ENCODE results near the gene ATP8A2. TPM values are rescaled to one million over a fixed set of nuclear protein-coding genes. Genes with fewer than 3 reads are reported as not detected.

ATP8A2 gene
- total and polyA plus RNA-seq, 2 of the 4 experiments (the other 2 are of a cell fraction) = 0.02 to 0.18 TPM

DNA sequence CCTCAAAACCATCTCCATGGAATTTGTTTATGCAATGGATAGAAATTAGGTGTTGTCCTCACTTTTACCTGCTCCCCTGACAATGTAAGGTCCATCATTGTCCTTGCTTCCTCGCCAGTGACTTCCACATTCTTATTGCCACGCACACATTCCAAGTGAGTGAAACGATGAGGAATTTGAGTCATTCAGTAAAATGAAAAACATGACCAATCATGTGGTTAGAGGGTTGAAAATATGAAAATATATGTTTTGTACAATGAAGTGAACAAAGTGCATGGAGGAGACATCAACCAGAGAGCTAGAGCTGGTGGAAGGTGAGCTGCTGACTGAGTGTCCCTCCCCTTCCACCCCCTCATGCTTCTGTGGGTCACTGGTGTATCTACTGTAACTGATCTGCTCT is 91.7 kb downstream of the ATP8A2 start:
- no peak overlapping the region for H3K9ac ChIP-seq (ENCODE audit: low read depth, low read length)
- intact Hi-C loops (cut with micrococcal nuclease) (no loop called here), in situ Hi-C loops (cut with MboI; ENCODE audit: low sequenced_read_pairs) (no loop called here), dilution Hi-C loops (cut with HindIII; ENCODE audit: low sequenced_read_pairs, unreplicated experiment) (no loop called here)
- H2AK5ac ChIP-seq (ENCODE audit: low read depth, low read length) = no peak overlapping the region
- no peak overlapping the region for H2BK5ac ChIP-seq (ENCODE audit: low read depth, low read length, poor library complexity, severe bottlenecking)
- WGBS, 2 experiments (ENCODE audit: extremely low coverage in 2 of 2, insufficient read length in 1 of 2) = no CpG with 5 or more reads among the region's 3 CpGs
- H4K5ac ChIP-seq (ENCODE audit: low read depth, low read length) = no peak overlapping the region
- POLR2A ChIA-PET (ENCODE audit: unreplicated experiment) = no interaction called here
- H2BK15ac ChIP-seq (ENCODE audit: low read depth, low read length) = no peak overlapping the region
- H3K14ac ChIP-seq (replicated peaks; ENCODE audit: low read depth, low read length) = no peak overlapping the region
- DNase-seq = peak; percentile 22
- no peak overlapping the region for H2AFZ ChIP-seq (replicated peaks; ENCODE audit: low read length, poor library complexity)
- H4K8ac ChIP-seq (ENCODE audit: low read depth in 2 of 2, low read length in 2 of 2) = no peak overlapping the region
- TF ChIP-seq POLR2A (IDR thresholded peaks at IDR 0.05; ENCODE audit: low read depth, low read length) = no peak
- TF ChIP-seq CHD1 (IDR thresholded peaks at IDR 0.05; ENCODE audit: low read depth, low read length) = no peak
- TF ChIP-seq MXI1 (IDR thresholded peaks at IDR 0.05; ENCODE audit: borderline replicate concordance, low read depth, low read length) = no peak
- TF ChIP-seq MAZ (IDR thresholded peaks at IDR 0.05; ENCODE audit: borderline replicate concordance, low read depth, low read length) = no peak
- TF ChIP-seq, protein P1, sequence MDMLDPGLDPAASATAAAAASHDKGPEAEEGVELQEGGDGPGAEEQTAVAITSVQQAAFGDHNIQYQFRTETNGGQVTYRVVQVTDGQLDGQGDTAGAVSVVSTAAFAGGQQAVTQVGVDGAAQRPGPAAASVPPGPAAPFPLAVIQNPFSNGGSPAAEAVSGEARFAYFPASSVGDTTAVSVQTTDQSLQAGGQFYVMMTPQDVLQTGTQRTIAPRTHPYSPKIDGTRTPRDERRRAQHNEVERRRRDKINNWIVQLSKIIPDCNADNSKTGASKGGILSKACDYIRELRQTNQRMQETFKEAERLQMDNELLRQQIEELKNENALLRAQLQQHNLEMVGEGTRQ (IDR thresholded peaks at IDR 0.05; ENCODE audit: low read depth, low read length) = no peak
- TF ChIP-seq RFX5 (IDR thresholded peaks at IDR 0.05; ENCODE audit: low read depth, low read length) = no peak
- no peak for TF ChIP-seq RAD21 (IDR thresholded peaks at IDR 0.05; ENCODE audit: low read length)
- no peak for TF ChIP-seq FOS (IDR thresholded peaks at IDR 0.05; ENCODE audit: low read depth, low read length)
- TF ChIP-seq, protein P2, sequence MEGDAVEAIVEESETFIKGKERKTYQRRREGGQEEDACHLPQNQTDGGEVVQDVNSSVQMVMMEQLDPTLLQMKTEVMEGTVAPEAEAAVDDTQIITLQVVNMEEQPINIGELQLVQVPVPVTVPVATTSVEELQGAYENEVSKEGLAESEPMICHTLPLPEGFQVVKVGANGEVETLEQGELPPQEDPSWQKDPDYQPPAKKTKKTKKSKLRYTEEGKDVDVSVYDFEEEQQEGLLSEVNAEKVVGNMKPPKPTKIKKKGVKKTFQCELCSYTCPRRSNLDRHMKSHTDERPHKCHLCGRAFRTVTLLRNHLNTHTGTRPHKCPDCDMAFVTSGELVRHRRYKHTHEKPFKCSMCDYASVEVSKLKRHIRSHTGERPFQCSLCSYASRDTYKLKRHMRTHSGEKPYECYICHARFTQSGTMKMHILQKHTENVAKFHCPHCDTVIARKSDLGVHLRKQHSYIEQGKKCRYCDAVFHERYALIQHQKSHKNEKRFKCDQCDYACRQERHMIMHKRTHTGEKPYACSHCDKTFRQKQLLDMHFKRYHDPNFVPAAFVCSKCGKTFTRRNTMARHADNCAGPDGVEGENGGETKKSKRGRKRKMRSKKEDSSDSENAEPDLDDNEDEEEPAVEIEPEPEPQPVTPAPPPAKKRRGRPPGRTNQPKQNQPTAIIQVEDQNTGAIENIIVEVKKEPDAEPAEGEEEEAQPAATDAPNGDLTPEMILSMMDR (conservative IDR thresholded peaks at IDR 0.05; ENCODE audit: low read depth, low read length) = no peak
- no peak overlapping the region for H3K18ac ChIP-seq (ENCODE audit: low read depth, low read length)
- H4K20me1 ChIP-seq (ENCODE audit: insufficient read depth, low read length) = no peaks in the 10 kb centered on the region
- no peak overlapping the region for H3K4me3 ChIP-seq (ENCODE audit: insufficient read depth, low read depth, low read length)
- CTCF ChIA-PET = interaction anchor here (0.6 kb wide), 1 partner anchor 85 kb away, joined by 3 read pairs; no protein-coding TSS in a partner anchor
- H3K56ac ChIP-seq (ENCODE audit: extremely low read depth, insufficient read depth, low read length) = no peak overlapping the region
- H3K36me3 ChIP-seq (ENCODE audit: control insufficient read depth, insufficient read depth, low read length) = no peaks in the 10 kb centered on the region
- H3K9me3 ChIP-seq (ENCODE audit: control insufficient read depth, insufficient read depth, low read length) = no peaks in the 10 kb centered on the region
- H4K91ac ChIP-seq (ENCODE audit: insufficient read depth, low read depth, low read length) = no peak overlapping the region
- H3K27me3 ChIP-seq (ENCODE audit: control insufficient read depth, insufficient read depth, low read length) = peaks cover 4% of the 10 kb centered on the region
- no peak overlapping the region for H3K4ac ChIP-seq (ENCODE audit: low read depth, low read length)
- H2BK120ac ChIP-seq (ENCODE audit: low read depth, low read length) = no peak overlapping the region
- no peak for ATAC-seq (ENCODE audit: low read depth)
- no TSS peak for BruUV-seq (replicated peaks)
- no peaks in the 10 kb centered on the region for H3K9me1 ChIP-seq (ENCODE audit: insufficient read depth, low read length)
- H3K79me1 ChIP-seq (ENCODE audit: low read depth in 1 of 2, low read length in 2 of 2) = no peaks in the 10 kb centered on the region
- no peaks in the 10 kb centered on the region for H3K4me1 ChIP-seq (ENCODE audit: control insufficient read depth, insufficient read depth, low read length)
- no peak overlapping the region for H3K23ac ChIP-seq (ENCODE audit: low read depth, low read length)
- H3K4me2 ChIP-seq (ENCODE audit: low read depth, low read length) = no peak overlapping the region
- no peak overlapping the region for H3K27ac ChIP-seq (ENCODE audit: insufficient read depth, low read length)
- no peak overlapping the region for H2BK20ac ChIP-seq (ENCODE audit: low read depth, low read length)
- no peak overlapping the region for H2AK9ac ChIP-seq (replicated peaks; ENCODE audit: low read depth, low read length, poor library complexity)
